Hepatocyte (in vitro differentiated cells): Measurements from ENCODE around the gene FOXD4L6. TPM values are rescaled to one million over a fixed set of nuclear protein-coding genes. Genes with fewer than 3 reads are reported as not detected.
"Not testable (repeated sequence)": the region's sequence is repeated elsewhere in the genome, so short reads cannot be mapped to it uniquely, and the experiment has no call there.

Experiments
- DNase-seq: peaks from one replicate; pipeline ENCODE4 v3.0.0-alpha.2; 2016; ENCODE audit warnings: low spot score
- H2AFZ ChIP-seq: fragments of 200-600 bp; sonication (generic); 2 replicates; pipeline ENCODE4 v1.6.0; 2016; ENCODE audit warnings: antibody characterized with exemption, mild to moderate bottlenecking
- H3K27ac ChIP-seq: fragments of 200-600 bp; sonication (generic); 2 replicates; pipeline ENCODE4 v1.5.1; 2016; ENCODE audit warnings: mild to moderate bottlenecking
- H3K27me3 ChIP-seq: fragments of 200-600 bp; sonication (generic); 2 replicates; pipeline ENCODE4 v1.6.1; 2016
- H3K36me3 ChIP-seq: fragments of 200-600 bp; sonication (generic); replicated peaks from 2 replicates; pipeline ENCODE4 v1.5.1; 2016; ENCODE audit warnings: low read depth; ENCODE audit not compliant: insufficient read depth
- H3K4me1 ChIP-seq: fragments of 200-600 bp; sonication (generic); 2 replicates; pipeline ENCODE4 v1.5.1; 2016; ENCODE audit warnings: mild to moderate bottlenecking, moderate library complexity; ENCODE audit not compliant: insufficient read depth
- H3K4me2 ChIP-seq: fragments of 200-600 bp; sonication (generic); 2 replicates; pipeline ENCODE4 v1.6.0; 2016
- H3K4me3 ChIP-seq: fragments of 200-600 bp; sonication (generic); 2 replicates; pipeline ENCODE4 v1.5.1; 2016; ENCODE audit warnings: mild to moderate bottlenecking
- H3K79me2 ChIP-seq: fragments of 200-600 bp; sonication (generic); 2 replicates; pipeline ENCODE4 v1.6.0; 2017; ENCODE audit warnings: mild to moderate bottlenecking
- H3K9me2 ChIP-seq: fragments of 200-600 bp; sonication (generic); replicated peaks from 2 replicates; pipeline ENCODE4 v1.6.0; 2017; ENCODE audit warnings: mild to moderate bottlenecking; ENCODE audit not compliant: insufficient read depth
- H3K9me3 ChIP-seq: fragments of 200-600 bp; sonication (generic); 2 replicates; pipeline ENCODE4 v1.5.1; 2016; ENCODE audit warnings: low read depth, mild to moderate bottlenecking
- H4K20me1 ChIP-seq: fragments of 200-600 bp; sonication (generic); 2 replicates; pipeline ENCODE4 v1.6.0; 2016; ENCODE audit warnings: mild to moderate bottlenecking; ENCODE audit not compliant: insufficient read depth, poor library complexity, severe bottlenecking
- WGBS: methylation state at CpG from one replicate; pipeline ENCODE4 v1.1.6; 2016; ENCODE audit warnings: low lambda C conversion rate; ENCODE audit errors: missing lambda C conversion rate; 5-methylcytosine and 5-hydroxymethylcytosine counted together
- polyA plus RNA-seq: library from polyadenylated mRNA; unstranded; fragments of >200 nt; fragmentation: Nextera tagmentation; extraction: Ambion mirVana; gene quantifications from 2 replicates; pipeline ENCODE4 v1.2.1, GENCODE V29; 2016
- total RNA-seq: library from RNA; depleted of rRNA; stranded (reverse); fragments of >200 nt; gene quantifications from 2 replicates; pipeline ENCODE4 v1.2.3, GENCODE V29; 2014

FOXD4L6 gene
- total and polyA plus RNA-seq, 2 experiments from 2014 or later, result not detected

GRCh38 chr9:41108816-41109215 lies 19.7 kb downstream of the FOXD4L6 start:
- H3K79me2 ChIP-seq, H2AFZ ChIP-seq, H3K27me3 ChIP-seq, H3K4me2 ChIP-seq, H4K20me1 ChIP-seq, H3K36me3 ChIP-seq, H3K4me3 ChIP-seq, H3K9me2 ChIP-seq, H3K9me3 ChIP-seq, H3K27ac ChIP-seq, DNase-seq, H3K4me1 ChIP-seq: not testable (repeated sequence)
- no CpG with 5 or more reads among the region's 22 CpGs for WGBS

- no CpG with 5 or more reads among the region's 34 CpGs for WGBS
- H4K20me1 ChIP-seq, H3K79me2 ChIP-seq, H3K4me2 ChIP-seq, H3K4me3 ChIP-seq, H3K9me3 ChIP-seq, H3K4me1 ChIP-seq, H3K9me2 ChIP-seq, H3K27ac ChIP-seq, H3K36me3 ChIP-seq, DNase-seq, H2AFZ ChIP-seq, H3K27me3 ChIP-seq: not testable (repeated sequence)
Observed at GRCh38 chr9:41106472-41107116, 21.9 kb downstream of the FOXD4L6 start.

GRCh38 chr9:41105557-41106253 lies 22.8 kb downstream of the FOXD4L6 start:
- not testable (repeated sequence) for H3K4me3 ChIP-seq, H3K4me2 ChIP-seq, H3K9me3 ChIP-seq, H3K79me2 ChIP-seq, H3K27ac ChIP-seq, H4K20me1 ChIP-seq, H3K4me1 ChIP-seq, H3K27me3 ChIP-seq, H2AFZ ChIP-seq, H3K9me2 ChIP-seq, H3K36me3 ChIP-seq, DNase-seq
- 83% methylated on average over 8 of the region's 13 CpGs for WGBS

GRCh38 chr9:41104542-41104941 lies 23.9 kb downstream of the FOXD4L6 start:
- not testable (repeated sequence) for H3K79me2 ChIP-seq, H3K27ac ChIP-seq, H3K27me3 ChIP-seq, DNase-seq, H3K4me2 ChIP-seq, H3K9me3 ChIP-seq, H3K4me3 ChIP-seq, H3K4me1 ChIP-seq, H3K36me3 ChIP-seq, H3K9me2 ChIP-seq, H2AFZ ChIP-seq, H4K20me1 ChIP-seq
- WGBS, result 60% methylated on average over 2 of the region's 19 CpGs

- not testable (repeated sequence) for H3K9me2 ChIP-seq, H3K4me1 ChIP-seq, H3K27ac ChIP-seq, H3K36me3 ChIP-seq, H3K79me2 ChIP-seq, DNase-seq, H3K4me2 ChIP-seq, H3K9me3 ChIP-seq, H3K27me3 ChIP-seq, H3K4me3 ChIP-seq, H4K20me1 ChIP-seq, H2AFZ ChIP-seq
- 70% methylated on average over 7 of the region's 7 CpGs for WGBS
Observed at GRCh38 chr9:41100508-41100907, 28.0 kb downstream of the FOXD4L6 start.

- WGBS, result 58% methylated on average over 4 of the region's 4 CpGs
Observed at GRCh38 chr9:41098759-41099158, 29.7 kb downstream of the FOXD4L6 start.

GRCh38 chr9:41095060-41095459 lies 33.4 kb downstream of the FOXD4L6 start:
- not testable (repeated sequence) for H3K4me3 ChIP-seq, H3K4me2 ChIP-seq, DNase-seq, H3K36me3 ChIP-seq, H2AFZ ChIP-seq, H3K9me2 ChIP-seq, H3K9me3 ChIP-seq, H4K20me1 ChIP-seq, H3K79me2 ChIP-seq, H3K27me3 ChIP-seq, H3K27ac ChIP-seq, H3K4me1 ChIP-seq
- WGBS, result 55% methylated on average over 2 of the region's 2 CpGs

More at GRCh38 chr9:41098759-41099158, 29.7 kb downstream of the FOXD4L6 start:
- H3K4me1 ChIP-seq, DNase-seq, H3K27ac ChIP-seq, H3K4me2 ChIP-seq, H3K79me2 ChIP-seq, H3K9me3 ChIP-seq, H2AFZ ChIP-seq, H3K9me2 ChIP-seq, H3K27me3 ChIP-seq, H3K36me3 ChIP-seq, H3K4me3 ChIP-seq, H4K20me1 ChIP-seq: not testable (repeated sequence)

GRCh38 chr9:41094010-41094773 lies 34.3 kb downstream of the FOXD4L6 start:
- WGBS, result 63% methylated on average over 3 of the region's 9 CpGs
- H3K27ac ChIP-seq, H3K27me3 ChIP-seq, H3K4me1 ChIP-seq, H3K79me2 ChIP-seq, DNase-seq, H3K4me2 ChIP-seq, H4K20me1 ChIP-seq, H2AFZ ChIP-seq, H3K36me3 ChIP-seq, H3K9me2 ChIP-seq, H3K9me3 ChIP-seq, H3K4me3 ChIP-seq: not testable (repeated sequence)

- H4K20me1 ChIP-seq, DNase-seq, H3K27me3 ChIP-seq, H3K79me2 ChIP-seq, H3K4me2 ChIP-seq, H3K9me2 ChIP-seq, H2AFZ ChIP-seq, H3K9me3 ChIP-seq, H3K4me1 ChIP-seq, H3K27ac ChIP-seq, H3K4me3 ChIP-seq, H3K36me3 ChIP-seq: not testable (repeated sequence)
Observed at GRCh38 chr9:41090922-41091321, 37.6 kb downstream of the FOXD4L6 start.
